T47D (cell line): ENCODE measurements around the gene GEN1.

Source experiments
- DNase-seq, 2 experiments: peaks; one replicate each; pipeline versions ENCODE4 v3.0.0 to v3.0.0-alpha.2; 2011 to 2012; ENCODE audit warnings: low read depth in 1 of 2, low spot score in 1 of 2
- JUND ChIP-seq: IDR thresholded peaks from 2 replicates; pipeline ENCODE4 v1.6.1; 2012; ENCODE audit warnings: low read depth
- in situ Hi-C: cut with HindIII; loops from 2 replicates; pipeline ENCODE4 v1.10.0; 2016; ENCODE audit warnings: low sequenced_read_pairs, low pct_unique_long_range_greater_than_20kb

The GEN1 gene

GRCh38 chr2:17753803-17754663 is at the start of gene GEN1, which contains the start of gene SMC6:
Gene GEN1, plus strand, starts transcription at chr2:17754138. Its CDS starts 5,806 bp downstream, at chr2:17759944.
Gene SMC6, minus strand, starts transcription at chr2:17753810. Its CDS starts 7,864 bp downstream, at chr2:17745946.
- peak; percentile 73 to 88 for DNase-seq
- TF ChIP-seq JUND: no peak
- in situ Hi-C loops: no loop called here

GRCh38 chr2:17706845-17707244 is 47.1 kb upstream of the GEN1 start:
- TF ChIP-seq JUND: no peak
- in situ Hi-C loops: no loop called here
- no peak for DNase-seq

- no peak for DNase-seq
- in situ Hi-C loops: no loop called here
- no peak for TF ChIP-seq JUND
Observed at GRCh38 chr2:17708501-17708900, 45.4 kb upstream of the GEN1 start.

- no peak for DNase-seq
- in situ Hi-C loops: no loop called here
- TF ChIP-seq JUND: no peak
Observed at GRCh38 chr2:17709897-17710296, 44.0 kb upstream of the GEN1 start.

GRCh38 chr2:17710547-17711248 is 43.2 kb upstream of the GEN1 start:
- no peak for TF ChIP-seq JUND
- DNase-seq: no peak
- in situ Hi-C loops: no loop called here

- no peak for TF ChIP-seq JUND
- in situ Hi-C loops: no loop called here
- no peak for DNase-seq
Observed at GRCh38 chr2:17713291-17713690, 40.6 kb upstream of the GEN1 start.

- no peak for DNase-seq
- in situ Hi-C loops: no loop called here
- no peak for TF ChIP-seq JUND
Observed at GRCh38 chr2:17717666-17718065, 36.3 kb upstream of the GEN1 start.

- DNase-seq: no peak
- in situ Hi-C loops: no loop called here
- no peak for TF ChIP-seq JUND
Observed at GRCh38 chr2:17718689-17719088, 35.2 kb upstream of the GEN1 start.

- DNase-seq: peak; percentile 3 to 7
- in situ Hi-C loops: no loop called here
- no peak for TF ChIP-seq JUND
Observed at GRCh38 chr2:17719562-17720371, 34.2 kb upstream of the GEN1 start.

- no peak for DNase-seq
- in situ Hi-C loops: no loop called here
- no peak for TF ChIP-seq JUND
Observed at GRCh38 chr2:17728210-17728609, 25.7 kb upstream of the GEN1 start.

GRCh38 chr2:17729880-17730279 is 24.1 kb upstream of the GEN1 start:
- in situ Hi-C loops: no loop called here
- no peak for TF ChIP-seq JUND
- DNase-seq: no peak

- DNase-seq: no peak
- in situ Hi-C loops: no loop called here
- TF ChIP-seq JUND: no peak
Observed at GRCh38 chr2:17733599-17733998, 20.3 kb upstream of the GEN1 start.
